Ovary (tissue), 9 donors: ENCODE measurements around the gene BEAN1. TPM values are rescaled to one million over a fixed set of nuclear protein-coding genes. Genes with fewer than 3 reads are reported as not detected.

Source experiments
- DNase-seq, 5 donors: peaks; one replicate each; pipeline ENCODE4 v3.0.0-alpha.2; 2019 to 2020
- H3K27ac ChIP-seq, 2 donors: fragments of 200-600 bp; one replicate each; pipeline versions ENCODE4 v1.5.1 to v1.8.0; 2019 to 2022
- H3K27me3 ChIP-seq: fragments of 200-600 bp; one replicate; pipeline ENCODE4 v1.8.0; 2022
- H3K36me3 ChIP-seq: fragments of 200-600 bp; sonication (generic); one replicate; pipeline ENCODE4 v1.5.1; 2019
- H3K4me1 ChIP-seq: one replicate; pipeline ENCODE4 v1.8.1; 2013; ENCODE audit warnings: mild to moderate bottlenecking, moderate library complexity; ENCODE audit not compliant: insufficient read depth
- H3K4me3 ChIP-seq: fragments of 200-600 bp; sonication (generic); one replicate; pipeline ENCODE4 v1.5.1; 2017
- H3K9me3 ChIP-seq, 2 donors: fragments of 200-600 bp in 1 of 2; sonication (generic) in 1 of 2; one replicate each; pipeline versions ENCODE4 v1.5.1 to v1.8.1; 2013 to 2019; ENCODE audit warnings: mild to moderate bottlenecking in 1 of 2, moderate library complexity in 1 of 2
- CTCF ChIP-seq, 3 donors: fragments of 450-650 bp in 2 of 3; fragments of 200-600 bp in 1 of 3; IDR thresholded peaks; one replicate each; pipeline versions ENCODE4 v1.5.1 to v1.8.0; 2016 to 2022; ENCODE audit warnings: antibody characterized with exemption in 3 of 3, mild to moderate bottlenecking in 1 of 3
- EP300 ChIP-seq: sonication (generic); formaldehyde crosslinking; IDR thresholded peaks from one replicate; pipeline ENCODE4 v1.6.1; 2017; ENCODE audit warnings: antibody characterized with exemption
- POLR2A ChIP-seq: fragments of 450-650 bp; IDR thresholded peaks from one replicate; pipeline ENCODE4 v1.6.1; 2017; ENCODE audit warnings: antibody characterized with exemption, mild to moderate bottlenecking, moderate library complexity
- WGBS, 3 donors: extraction: QIAGEN DNeasy Blood & Tissue Kit in 1 of 3; methylation state at CpG; one replicate each; pipeline versions ENCODE4 v1.1.5 to v1.1.7; 2013 to 2017; 5-methylcytosine and 5-hydroxymethylcytosine counted together
- intact Hi-C, 4 donors: fragments of 100-400 bp; cut with DNase I; formaldehyde crosslinking; loops; one replicate each; pipeline versions ENCODE4 v1.11.0 to v1.15.1; 2022 to 2023
- polyA plus RNA-seq, 2 donors: library from polyadenylated mRNA; stranded (reverse); fragments of 200-250 nt in 1 of 2; fragments of 350-450 nt in 1 of 2; fragmentation: Illumina TruSeq in 1 of 2; extraction: RNeasy Lipid Tissue Mini Kit (QIAGEN cat#74804) in 1 of 2; gene quantifications; one replicate each; pipeline ENCODE4 v1.2.3, GENCODE V29; 2013 to 2014
- total RNA-seq, 7 donors: library from RNA; depleted of rRNA in 2 of 7; stranded (reverse); fragments of >200 nt in 2 of 7; fragmentation: NEBNext Ultra II Directional in 3 of 7; extraction: Animal tissue kit (Norgen Biotek cat#: 25700) in 3 of 7; gene quantifications; one replicate each; pipeline versions ENCODE4 v1.1.0 to v1.2.4, GENCODE V29; 2016 to 2023
- donor health status: DM: no; HTN: no; CAD: no; lungs with moderate emphysema.
- donor health status: DM: no; HTN: no; CAD: no.
- donor health status: Bipolar disorder and iron deficiency.
- donor health status: DM: yes; HTN: yes; CAD: no.
- donor health status: DM: no; HTN: no; CAD: no.
- donor health status: DM: yes; HTN: yes; CAD: no.

BEAN1 gene
- total and polyA plus RNA-seq, 9 donors: 0.15 to 2.2 (median 0.61) TPM; not detected in 1

GRCh38 chr16:66484453-66485213 lies 57.5 kb downstream of the BEAN1 start:
- TF ChIP-seq CTCF (IDR thresholded peaks at IDR 0.05): no peak
- TF ChIP-seq EP300: no peak
- TF ChIP-seq POLR2A: no peak
- H3K4me1 ChIP-seq: no peaks in the 10 kb centered on the region
- 85 to 88% (median 87%) methylated on average over 15 of the region's 15 CpGs for WGBS, 3 donors
- DNase-seq: peak in 2 of 5 donors; percentile 14 to 33
- intact Hi-C loops: loop anchor here (5.0 to 10.0 kb wide), 5 partner anchors 70 to 123 kb away; partner anchors contain the start of genes CKLF (in 1 of the 4) and TK2 (in 1 of the 4)
- no peak overlapping the region for H3K27ac ChIP-seq
- H3K9me3 ChIP-seq: no peaks in the 10 kb centered on the region
- H3K27me3 ChIP-seq: no peaks in the 10 kb centered on the region
- no peak overlapping the region for H3K4me3 ChIP-seq
- H3K36me3 ChIP-seq: no peaks in the 10 kb centered on the region

GRCh38 chr16:66485376-66485775 lies 58.3 kb downstream of the BEAN1 start:
- 86 to 92% (median 89%) methylated on average over 6 of the region's 6 CpGs for WGBS, 3 donors
- no peaks in the 10 kb centered on the region for H3K27me3 ChIP-seq
- H3K4me3 ChIP-seq: no peak overlapping the region
- DNase-seq: peak in 2 of 5 donors; percentile 14 to 25
- no peaks in the 10 kb centered on the region for H3K36me3 ChIP-seq
- H3K9me3 ChIP-seq: no peaks in the 10 kb centered on the region
- no peaks in the 10 kb centered on the region for H3K4me1 ChIP-seq
- no peak overlapping the region for H3K27ac ChIP-seq
- TF ChIP-seq POLR2A (no peak), EP300 (no peak), CTCF (IDR thresholded peaks at IDR 0.05) (no peak)
- intact Hi-C loops: loop anchor here in 3 of 4 donors (5.0 to 10.0 kb wide), 4 partner anchors 69 to 123 kb away; partner anchors contain the start of genes CKLF (in 1 of the 3) and TK2 (in 1 of the 3)

- TF ChIP-seq POLR2A (no peak), EP300 (no peak)
- Histone ChIP-seq H3K9me3 (no peaks in the 10 kb centered on the region), H3K36me3 (no peaks in the 10 kb centered on the region), H3K4me1 (no peaks in the 10 kb centered on the region), H3K4me3 (no peak overlapping the region), H3K27ac (peak overlapping the region in 1 of 2 donors; percentile 27), H3K27me3 (no peaks in the 10 kb centered on the region)
- intact Hi-C loops: loop anchor here in 3 of 4 donors (5.0 to 10.0 kb wide), 4 partner anchors 69 to 124 kb away; partner anchors contain the start of genes CKLF (in 1 of the 3) and TK2 (in 1 of the 3)
- DNase-seq: peak in 2 of 5 donors; percentile 11 to 19
- 92 to 94% (median 93%) methylated on average over 12 of the region's 12 CpGs for WGBS, 3 donors
Measured at GRCh38 chr16:66486199-66486772, 59.2 kb downstream of the BEAN1 start.

- intact Hi-C loops: loop anchor here in 3 of 4 donors (5.0 to 10.0 kb wide), 4 partner anchors 68 to 125 kb away; partner anchors contain the start of genes CKLF (in 1 of the 3) and TK2 (in 1 of the 3)
- WGBS, 3 donors: 69 to 80% (median 71%) methylated on average over 3 of the region's 3 CpGs
- no peaks in the 10 kb centered on the region for H3K27me3 ChIP-seq
- H3K9me3 ChIP-seq: no peaks in the 10 kb centered on the region
- no peaks in the 10 kb centered on the region for H3K4me1 ChIP-seq
- no peak for TF ChIP-seq POLR2A
- TF ChIP-seq CTCF (IDR thresholded peaks at IDR 0.05): no peak
- TF ChIP-seq EP300: no peak
- no peak overlapping the region for H3K4me3 ChIP-seq
- H3K27ac ChIP-seq: peak overlapping the region in 1 of 2 donors; percentile 27
- H3K36me3 ChIP-seq: no peaks in the 10 kb centered on the region
- DNase-seq: peak in 2 of 5 donors; percentile 34 to 58
Measured at GRCh38 chr16:66486773-66487579, 59.9 kb downstream of the BEAN1 start.
